Testis (tissue), 3 donors: ENCODE data around the gene P2RY11. TPM values are rescaled to one million over a fixed set of nuclear protein-coding genes. Genes with fewer than 3 reads are reported as not detected.

ENCODE experiments used
- DNase-seq: peaks from one replicate; pipeline ENCODE4 v3.0.0-alpha.2; 2019
- H3K27ac ChIP-seq, 2 donors: fragments of 200-600 bp; sonication (generic); one replicate each; pipeline ENCODE4 v1.5.1; 2019
- H3K27me3 ChIP-seq: fragments of 200-600 bp; sonication (generic); one replicate; pipeline ENCODE4 v1.5.1; 2019
- H3K36me3 ChIP-seq: fragments of 200-600 bp; sonication (generic); one replicate; pipeline ENCODE4 v1.5.1; 2017; ENCODE audit warnings: low read depth; ENCODE audit errors: missing control alignments
- H3K4me1 ChIP-seq: fragments of 200-600 bp; sonication (generic); one replicate; pipeline ENCODE4 v1.5.1; 2019
- H3K4me3 ChIP-seq, 2 donors: fragments of 200-600 bp; sonication (generic); one replicate each; pipeline ENCODE4 v1.5.1; 2017 to 2019
- H3K9me3 ChIP-seq: fragments of 200-600 bp; sonication (generic); one replicate; pipeline ENCODE4 v1.5.1; 2017
- POLR2A ChIP-seq: fragments of 450-650 bp; IDR thresholded peaks from one replicate; pipeline ENCODE4 v1.6.1; 2017; ENCODE audit warnings: antibody characterized with exemption, mild to moderate bottlenecking, moderate library complexity
- WGBS, 2 donors: methylation state at CpG; one replicate each; pipeline ENCODE4 v1.1.5; 2018; 5-methylcytosine and 5-hydroxymethylcytosine counted together
- intact Hi-C: fragments of 100-400 bp; cut with DNase I; formaldehyde crosslinking; loops from one replicate; pipeline ENCODE4 v1.15.1; 2023; ENCODE audit warnings: low total_unique reads
- polyA plus RNA-seq: library from polyadenylated mRNA; stranded (reverse); fragments of 350-450 nt; fragmentation: Illumina TruSeq; extraction: RNeasy Lipid Tissue Mini Kit (QIAGEN cat#74804); gene quantifications from one replicate; pipeline ENCODE4 v1.2.3, GENCODE V29; 2014; ENCODE audit warnings: low read depth, low replicate concordance; ENCODE audit not compliant: insufficient read depth
- total RNA-seq, 2 donors: library from RNA; depleted of rRNA; stranded (reverse); fragments of >200 nt; gene quantifications; one replicate each; pipeline ENCODE4 v1.2.3, GENCODE V29; 2016
- TF ChIP-seq, protein P1 (sequence below), 3 experiments: fragments of 450-650 bp in 2 of 3; fragments of 200-600 bp in 1 of 3; sonication (generic) in 1 of 3; IDR thresholded peaks; one replicate each; pipeline ENCODE4 v1.5.1; 2016 to 2019; ENCODE audit warnings: antibody characterized with exemption in 3 of 3, mild to moderate bottlenecking in 2 of 3, moderate library complexity in 1 of 3

P2RY11 gene
- total and polyA plus RNA-seq, 3 donors from 2014 or later: 16.3 to 27.8 (median 25.0) TPM

DNA sequence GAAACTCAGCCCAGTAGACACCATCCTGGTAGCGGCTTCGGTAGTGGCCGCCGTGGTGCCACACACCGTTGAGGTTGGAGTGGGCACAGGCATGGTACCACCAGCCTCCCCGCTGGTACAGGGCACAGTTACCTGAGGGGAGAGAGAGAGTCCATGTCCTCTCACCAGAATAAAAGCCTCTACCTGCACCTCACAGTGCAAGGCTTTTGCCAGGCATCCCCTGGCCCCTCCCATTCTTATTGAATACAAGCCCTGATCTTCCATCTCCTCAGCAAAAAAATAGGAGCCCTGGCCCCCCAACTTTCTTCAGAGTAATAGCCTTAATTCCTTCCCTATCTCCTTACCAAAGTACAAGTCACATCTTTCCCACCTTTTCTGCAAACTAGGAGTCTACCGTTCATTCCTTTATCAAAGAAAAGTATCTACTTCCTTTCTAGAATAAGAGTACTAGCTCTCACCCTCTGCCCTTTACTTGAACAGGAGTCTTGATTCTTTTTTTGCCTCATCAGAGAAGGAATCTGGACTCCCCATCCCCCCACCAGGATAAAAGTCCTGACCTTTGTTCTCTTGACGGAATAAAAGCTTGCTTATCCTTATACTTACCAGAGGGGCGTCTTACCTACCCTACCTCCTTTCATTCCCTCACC is 18.7 kb upstream of the P2RY11 start:
- no peak for TF ChIP-seq POLR2A
- TF ChIP-seq, protein P1, sequence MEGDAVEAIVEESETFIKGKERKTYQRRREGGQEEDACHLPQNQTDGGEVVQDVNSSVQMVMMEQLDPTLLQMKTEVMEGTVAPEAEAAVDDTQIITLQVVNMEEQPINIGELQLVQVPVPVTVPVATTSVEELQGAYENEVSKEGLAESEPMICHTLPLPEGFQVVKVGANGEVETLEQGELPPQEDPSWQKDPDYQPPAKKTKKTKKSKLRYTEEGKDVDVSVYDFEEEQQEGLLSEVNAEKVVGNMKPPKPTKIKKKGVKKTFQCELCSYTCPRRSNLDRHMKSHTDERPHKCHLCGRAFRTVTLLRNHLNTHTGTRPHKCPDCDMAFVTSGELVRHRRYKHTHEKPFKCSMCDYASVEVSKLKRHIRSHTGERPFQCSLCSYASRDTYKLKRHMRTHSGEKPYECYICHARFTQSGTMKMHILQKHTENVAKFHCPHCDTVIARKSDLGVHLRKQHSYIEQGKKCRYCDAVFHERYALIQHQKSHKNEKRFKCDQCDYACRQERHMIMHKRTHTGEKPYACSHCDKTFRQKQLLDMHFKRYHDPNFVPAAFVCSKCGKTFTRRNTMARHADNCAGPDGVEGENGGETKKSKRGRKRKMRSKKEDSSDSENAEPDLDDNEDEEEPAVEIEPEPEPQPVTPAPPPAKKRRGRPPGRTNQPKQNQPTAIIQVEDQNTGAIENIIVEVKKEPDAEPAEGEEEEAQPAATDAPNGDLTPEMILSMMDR (IDR thresholded peaks at IDR 0.05): no peak
- Histone ChIP-seq H3K9me3 (no peaks in the 10 kb centered on the region), H3K36me3 (no peaks in the 10 kb centered on the region), H3K4me3 (no peak overlapping the region), H3K4me1 (peaks cover 3% of the 10 kb centered on the region), H3K27ac (no peak overlapping the region), H3K27me3 (no peaks in the 10 kb centered on the region)
- WGBS, 2 donors: 93 to 95% methylated on average over 8 to 9 of the region's 9 CpGs
- intact Hi-C loops: no loop called here
- no peak for DNase-seq

DNA sequence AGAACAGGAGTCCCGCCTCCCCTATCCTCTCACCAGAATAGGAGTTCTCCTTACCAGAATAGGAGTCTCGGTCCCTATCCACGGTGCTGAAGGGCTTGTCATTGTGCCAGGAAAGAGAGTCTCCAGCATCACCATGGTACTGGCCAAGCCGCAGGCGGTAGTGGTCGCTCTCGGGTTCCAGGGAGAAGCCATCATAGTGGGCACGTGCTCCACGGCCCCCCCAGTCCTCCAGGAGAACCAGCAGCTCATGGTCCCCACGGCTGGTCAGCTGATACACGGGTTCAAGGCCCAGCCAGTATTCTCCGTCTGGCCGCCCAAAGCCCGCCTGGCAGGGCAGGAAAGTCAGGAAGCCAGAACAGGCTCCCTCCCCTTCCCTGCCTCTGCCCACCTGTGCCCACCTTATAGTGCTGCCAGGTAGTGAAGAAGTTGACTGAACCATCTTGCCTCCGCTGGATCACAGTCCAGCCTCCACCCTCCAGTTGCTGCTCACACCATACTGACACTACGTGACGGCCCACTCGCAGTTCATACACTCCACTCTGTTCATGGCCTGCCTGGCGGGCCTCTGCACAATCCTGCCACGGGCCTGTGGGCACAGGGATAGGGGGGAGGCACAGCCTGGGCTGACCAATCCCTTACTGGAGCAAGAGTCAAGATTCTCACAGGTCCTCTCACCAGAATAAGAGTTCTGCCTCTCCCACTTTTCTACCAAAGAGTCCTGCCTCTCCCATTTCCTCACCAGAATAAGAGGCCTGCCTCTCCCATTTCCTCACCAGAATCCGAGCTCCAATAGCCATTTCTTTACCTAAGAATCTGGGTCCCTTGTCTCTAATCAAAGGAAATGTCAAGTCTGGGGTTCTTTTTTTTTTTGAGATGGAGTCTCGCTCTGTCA is 18.0 kb upstream of the P2RY11 start:
- no peak for DNase-seq
- Histone ChIP-seq H3K9me3 (no peaks in the 10 kb centered on the region), H3K4me1 (peaks cover 3% of the 10 kb centered on the region), H3K27me3 (no peaks in the 10 kb centered on the region), H3K36me3 (no peaks in the 10 kb centered on the region), H3K27ac (no peak overlapping the region), H3K4me3 (no peak overlapping the region)
- no peak for TF ChIP-seq POLR2A
- TF ChIP-seq, protein P1 (IDR thresholded peaks at IDR 0.05): no peak
- WGBS, 2 donors: 83 to 87% methylated on average over 17 to 22 of the region's 22 CpGs
- intact Hi-C loops: no loop called here

DNA sequence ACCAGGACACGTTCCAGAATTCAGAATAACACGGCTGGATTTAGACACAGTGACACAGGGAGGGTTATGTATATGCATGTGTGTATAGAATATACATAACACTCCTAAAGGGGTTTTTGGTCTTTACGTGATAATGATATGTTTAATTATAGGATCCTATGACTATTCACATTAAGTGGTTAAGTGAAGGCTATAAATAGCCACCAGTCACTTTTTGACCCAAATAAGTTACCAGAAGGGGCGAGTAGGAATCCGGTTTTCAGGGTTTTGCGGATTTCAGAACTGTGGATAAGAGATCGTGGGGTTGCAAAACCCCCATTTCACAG is 15.9 kb upstream of the P2RY11 start:
- intact Hi-C loops: no loop called here
- Histone ChIP-seq H3K9me3 (no peaks in the 10 kb centered on the region), H3K4me1 (peaks cover 3% of the 10 kb centered on the region), H3K27me3 (no peaks in the 10 kb centered on the region), H3K36me3 (no peaks in the 10 kb centered on the region), H3K27ac (peak overlapping the region in 1 of 2 donors; percentile 73), H3K4me3 (no peak overlapping the region)
- no peak for DNase-seq
- TF ChIP-seq POLR2A: no peak
- TF ChIP-seq, protein P1 (IDR thresholded peaks at IDR 0.05): no peak
- 14 to 30% methylated on average over 7 of the region's 7 CpGs for WGBS, 2 donors

DNA sequence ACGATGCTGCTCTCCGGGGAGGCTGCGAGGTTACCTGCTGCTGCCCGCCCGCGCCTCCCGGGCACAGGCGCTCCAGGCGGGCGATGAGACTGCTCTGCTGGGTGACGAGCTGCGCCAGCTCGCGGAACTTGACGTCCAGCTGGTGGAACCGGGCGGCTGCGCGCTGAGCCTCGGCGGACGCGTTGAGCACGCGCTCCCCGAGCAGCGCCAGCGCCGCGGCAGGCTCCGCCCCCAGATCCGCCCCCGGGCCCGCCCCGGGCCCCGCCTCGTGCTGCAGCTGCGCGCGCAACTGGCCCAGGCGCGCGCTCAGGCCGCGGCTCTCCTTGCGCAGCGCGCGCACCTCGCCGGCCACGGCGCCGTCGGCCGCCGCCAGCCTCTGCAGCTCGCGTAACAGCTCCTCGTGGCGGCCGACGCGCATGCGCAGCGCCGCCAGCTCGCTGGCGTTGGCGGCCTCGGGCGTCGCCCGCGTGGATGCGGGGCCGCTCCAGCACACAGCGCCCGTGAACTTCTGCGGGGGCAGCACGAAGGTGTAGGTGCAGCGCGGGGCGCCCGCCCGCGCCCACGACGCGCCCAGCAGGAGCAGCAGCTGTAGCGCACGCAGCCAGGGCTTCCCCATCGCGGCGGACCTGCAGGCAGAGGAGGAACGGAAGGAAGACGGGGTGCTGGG is 15.4 kb upstream of the P2RY11 start:
- Histone ChIP-seq H3K36me3 (no peaks in the 10 kb centered on the region), H3K9me3 (no peaks in the 10 kb centered on the region), H3K27me3 (no peaks in the 10 kb centered on the region), H3K27ac (peak overlapping the region; percentile 22 to 73), H3K4me3 (peak overlapping the region; percentile 41 to 64), H3K4me1 (peaks cover 3% of the 10 kb centered on the region)
- intact Hi-C loops: no loop called here
- no peak for TF ChIP-seq POLR2A
- TF ChIP-seq, protein P1 (IDR thresholded peaks at IDR 0.05): peak in 2 of 3 experiments; percentile 11 to 13
- DNase-seq: peak; percentile 90
- WGBS, 2 donors: 3% methylated on average over 55 of the region's 97 CpGs; no CpG with 5 or more reads in 1 of the 2 donors
